HG03103 (cell line): ENCODE results near the gene DCAF10.
"Not testable (repeated sequence)": the region's sequence is repeated elsewhere in the genome, so short reads cannot be mapped to it uniquely, and the experiment has no call there.

Experiments
- ATAC-seq: cut with Tn5 transposase; IDR thresholded peaks from one replicate; pipeline ENCODE4 v1.9.1; 2021; ENCODE audit warnings: low read depth; ENCODE audit not compliant: unreplicated experiment

The DCAF10 gene

DNA sequence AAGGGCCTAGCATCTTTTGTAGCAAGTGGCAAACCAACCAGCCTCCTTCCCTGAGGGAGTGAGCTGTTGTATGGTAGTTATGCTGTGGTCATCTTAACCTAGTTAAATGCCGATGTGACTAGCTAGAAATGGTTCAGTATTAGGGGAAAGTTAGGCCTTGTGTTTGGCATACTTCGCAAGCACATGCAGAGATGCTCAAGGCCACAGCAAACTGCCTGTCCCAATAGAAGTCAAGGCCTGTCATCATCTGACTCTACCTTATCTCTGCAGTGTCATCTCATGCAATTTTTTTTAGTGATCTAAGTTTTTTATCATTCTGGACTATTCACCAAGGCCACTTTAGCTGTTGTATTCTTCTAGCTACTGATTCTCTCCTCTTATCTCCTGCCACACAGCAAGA is 10.5 kb upstream of the DCAF10 start:
- no peak for ATAC-seq

DNA sequence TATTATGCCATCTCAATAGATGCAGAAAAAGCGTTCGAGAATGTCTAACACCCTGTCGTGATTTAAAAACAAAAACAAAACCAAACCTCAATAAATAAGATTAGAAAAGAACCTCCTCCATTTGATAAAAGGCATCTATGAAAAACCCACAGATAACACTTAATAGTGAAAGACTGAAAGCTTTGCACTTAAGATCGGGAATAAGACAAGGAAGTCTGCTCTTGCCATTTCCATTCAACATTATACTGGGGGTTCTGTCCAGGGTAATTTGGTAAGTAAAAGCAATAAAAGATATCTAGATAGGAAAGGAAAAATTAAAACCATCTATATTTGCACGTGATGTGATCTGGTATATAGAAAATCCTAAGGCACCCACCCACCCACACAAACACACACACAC is 8.5 kb upstream of the DCAF10 start:
- no peak for ATAC-seq

DNA sequence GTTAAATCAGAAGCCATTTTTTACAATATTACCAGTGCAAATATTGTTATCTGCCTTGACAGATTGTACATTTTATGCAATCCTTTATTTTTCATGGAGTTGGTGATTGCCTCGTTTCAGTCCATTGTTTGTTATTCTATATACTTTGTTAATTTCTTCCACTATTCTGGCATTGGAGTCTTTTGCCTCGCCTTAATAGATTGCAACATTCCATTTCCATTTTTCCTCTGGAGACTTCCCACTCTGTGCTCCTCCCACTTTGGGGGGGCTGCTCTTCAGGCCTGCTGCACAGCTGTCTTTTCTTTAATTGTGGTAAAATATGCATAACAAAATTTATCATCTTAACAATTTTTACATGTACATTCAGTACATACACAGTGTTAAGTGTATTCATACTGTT is 4.4 kb upstream of the DCAF10 start:
- no peak for ATAC-seq

DNA sequence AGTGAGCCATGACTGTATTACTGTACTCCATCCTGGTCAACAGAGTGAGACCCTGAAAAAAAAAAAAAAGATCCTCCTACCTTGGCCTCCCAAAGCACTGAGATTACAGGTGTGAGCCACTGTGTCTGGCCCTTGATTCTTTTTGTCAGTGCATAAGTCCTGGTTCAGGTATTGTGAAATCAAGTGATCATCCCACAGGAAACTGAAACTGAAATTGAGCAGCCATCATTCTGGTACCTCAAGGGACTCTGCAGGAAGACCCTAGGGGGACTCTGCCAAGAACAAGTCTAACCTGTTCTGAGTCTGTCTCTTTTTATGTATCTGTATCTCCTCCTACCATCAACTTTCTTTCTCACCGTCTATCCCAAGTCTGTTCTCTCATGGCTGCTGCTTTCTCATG is 1.9 kb upstream of the DCAF10 start:
- no peak for ATAC-seq

DNA sequence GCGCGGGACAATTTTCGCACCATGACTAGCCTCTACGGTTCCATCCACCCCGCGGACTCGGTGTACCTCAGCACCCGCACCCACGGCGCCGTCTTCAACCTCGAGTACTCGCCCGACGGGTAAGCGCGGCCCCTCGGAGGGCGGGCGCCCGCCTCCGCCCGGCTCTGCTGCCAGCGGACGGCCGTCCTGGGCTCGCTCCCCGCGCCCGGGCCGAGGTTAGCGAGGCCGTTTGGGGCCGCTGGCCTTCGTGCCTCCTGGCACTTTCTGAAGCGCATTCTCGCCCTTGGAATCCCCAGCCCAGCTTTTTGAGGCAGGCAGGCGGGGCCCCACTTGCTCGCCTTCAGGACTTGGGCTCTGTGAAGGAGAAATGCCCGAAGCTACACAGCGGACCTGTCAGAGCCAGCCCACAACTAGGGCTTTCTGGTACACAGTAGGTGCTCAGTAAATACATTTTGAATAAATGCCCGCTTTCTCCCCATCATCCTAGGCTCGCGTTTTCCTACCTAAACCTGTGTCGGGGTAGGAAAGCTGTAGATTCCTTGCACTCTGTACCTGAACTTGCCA is 772 bp downstream of the DCAF10 start:
- ATAC-seq = peak; percentile 31

DNA sequence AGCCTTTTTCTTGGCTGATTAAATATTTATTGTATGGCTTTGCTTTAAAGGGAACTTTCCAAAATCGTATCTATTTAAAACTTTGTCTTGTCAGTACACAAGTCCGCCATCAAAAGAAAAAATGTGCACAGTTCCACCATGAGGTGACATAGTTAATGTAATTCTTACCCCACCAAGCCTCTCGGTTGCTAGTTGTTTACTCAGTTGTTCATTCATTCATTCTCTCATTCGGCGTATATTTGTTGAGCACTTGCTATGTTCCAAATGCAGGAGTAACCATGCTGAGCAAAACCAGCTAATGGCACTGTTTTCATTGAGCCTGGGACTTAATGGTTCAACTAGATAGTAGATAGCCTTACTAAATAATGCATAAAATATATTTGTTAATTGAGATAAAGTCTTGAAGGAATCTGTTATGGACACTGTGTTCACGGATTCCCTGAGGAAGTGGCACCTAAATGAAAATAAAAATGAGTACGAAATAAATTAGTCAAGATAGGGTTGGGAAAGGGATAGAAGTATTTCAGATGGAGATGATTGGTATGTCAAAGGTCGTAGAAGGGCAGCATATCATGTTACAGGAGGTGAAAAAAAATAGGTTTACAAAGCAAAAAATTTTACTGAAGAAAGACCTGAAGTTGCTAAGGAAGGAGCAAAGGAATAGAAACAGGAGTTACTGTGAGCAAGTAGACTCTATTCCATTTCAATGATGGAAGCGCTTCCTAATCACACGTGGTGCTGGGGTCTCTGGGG is 1.5 kb downstream of the DCAF10 start:
- no peak for ATAC-seq

DNA sequence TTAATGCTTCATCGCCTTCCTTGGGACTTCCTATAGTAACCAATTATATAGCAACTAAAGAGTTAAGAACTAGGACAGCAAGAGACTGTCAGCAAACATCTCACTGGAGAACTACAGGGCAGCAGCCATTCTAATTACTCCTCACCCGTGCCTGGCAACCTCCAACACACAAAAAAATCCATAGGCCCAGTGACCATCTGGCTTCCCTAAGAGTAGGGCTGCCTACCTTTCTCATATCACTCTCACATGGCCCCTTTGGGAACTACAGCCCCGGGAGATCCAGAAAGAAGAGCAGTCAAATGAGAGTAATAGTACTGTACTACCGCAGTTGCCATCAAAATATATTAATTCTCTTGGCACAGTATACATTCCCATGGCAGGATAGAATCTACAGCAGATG is 5.7 kb downstream of the DCAF10 start:
- ATAC-seq = no peak

DNA sequence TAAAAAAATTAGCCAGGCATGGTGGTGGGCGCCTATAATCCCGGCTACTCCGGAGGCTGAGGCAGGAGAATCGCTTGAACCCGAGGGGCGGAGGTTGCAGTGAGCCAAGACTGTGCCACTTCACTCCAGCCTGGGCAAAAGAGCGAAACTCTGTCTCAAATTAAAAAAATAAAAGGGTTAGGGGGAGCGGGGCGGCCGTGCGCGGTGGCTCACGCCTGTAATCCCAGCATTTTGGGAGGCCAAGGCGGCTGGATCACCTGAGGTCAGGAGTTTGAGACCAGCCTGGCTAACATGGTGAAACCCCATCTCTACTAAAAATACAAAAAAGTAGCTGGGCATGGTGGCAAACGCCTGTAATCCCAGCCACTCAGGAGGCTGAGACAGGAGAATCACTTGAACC is 9.1 kb downstream of the DCAF10 start:
- ATAC-seq = not testable (repeated sequence)

DNA sequence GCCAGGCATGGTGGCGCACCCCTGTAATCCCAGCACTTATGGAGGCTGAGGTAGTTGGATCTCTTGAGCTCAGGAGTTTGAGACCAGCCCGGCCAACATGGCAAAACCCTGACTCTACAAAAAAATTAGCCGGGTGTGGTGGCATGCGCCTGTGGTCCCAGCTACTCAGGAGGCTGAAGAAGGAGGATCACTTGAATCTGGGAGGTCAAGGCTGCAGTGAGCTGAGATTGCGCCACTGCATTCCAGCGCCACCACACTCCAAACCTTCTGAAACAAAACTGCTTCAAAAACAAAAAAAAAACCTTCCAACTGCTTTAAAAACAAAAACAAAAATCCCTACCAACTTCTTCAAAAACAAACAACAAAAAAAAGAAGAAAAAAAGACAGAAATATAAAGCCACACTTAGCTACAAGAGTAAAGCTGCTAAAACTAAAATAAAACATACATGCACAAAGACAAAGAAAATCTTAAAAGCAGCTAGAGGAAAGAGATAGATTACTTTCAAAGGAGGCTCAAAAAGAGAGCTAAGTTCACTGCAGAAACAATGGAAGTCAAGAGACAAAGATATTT is 11.4 kb downstream of the DCAF10 start:
- ATAC-seq = no peak

DNA sequence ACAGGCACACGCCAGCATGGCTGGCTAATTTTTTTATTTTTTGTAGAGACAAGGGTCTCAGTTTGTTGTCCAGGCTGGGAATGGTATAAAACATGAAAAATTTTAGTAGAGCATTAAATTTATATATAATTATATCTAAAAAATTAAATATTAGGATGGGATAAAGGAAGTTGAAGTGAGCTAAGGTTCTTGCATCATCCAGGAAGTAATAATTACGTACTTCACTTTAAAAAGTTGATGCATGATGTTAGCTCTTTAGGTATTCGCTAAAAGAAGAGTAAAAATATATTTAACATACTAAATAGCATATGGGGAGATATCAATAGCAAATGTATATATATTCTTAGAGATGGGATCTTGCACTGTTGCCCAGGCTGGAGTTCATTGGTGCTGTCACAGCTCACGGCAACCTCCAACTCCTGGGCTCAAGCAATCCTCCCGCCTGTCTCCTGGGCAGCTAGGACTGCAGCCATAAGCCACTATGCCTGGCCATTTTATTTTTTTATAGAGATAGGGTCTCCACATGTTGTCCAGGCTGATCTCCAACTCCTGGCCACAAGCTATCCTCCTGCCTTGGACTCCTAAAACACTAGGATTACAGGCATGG is 12.3 kb downstream of the DCAF10 start:
- ATAC-seq = no peak

DNA sequence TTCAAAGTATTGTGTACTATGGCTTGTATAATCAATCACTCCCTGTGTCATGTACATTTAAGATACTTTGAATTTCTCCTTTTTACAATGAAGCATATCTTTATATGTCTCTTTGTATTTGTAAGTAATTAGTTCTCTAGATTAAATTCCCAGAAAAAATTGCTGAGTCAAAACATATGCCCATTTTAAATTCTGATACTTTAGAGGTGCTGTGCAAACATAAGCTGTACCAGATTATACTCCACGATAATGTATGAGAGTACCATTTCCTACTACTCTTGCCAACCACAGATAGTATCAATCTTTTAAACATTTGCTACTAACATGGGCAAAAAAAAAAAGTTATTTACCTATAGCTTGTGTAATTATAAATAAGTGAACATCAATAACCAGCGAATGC is 18.3 kb downstream of the DCAF10 start:
- ATAC-seq = no peak

DNA sequence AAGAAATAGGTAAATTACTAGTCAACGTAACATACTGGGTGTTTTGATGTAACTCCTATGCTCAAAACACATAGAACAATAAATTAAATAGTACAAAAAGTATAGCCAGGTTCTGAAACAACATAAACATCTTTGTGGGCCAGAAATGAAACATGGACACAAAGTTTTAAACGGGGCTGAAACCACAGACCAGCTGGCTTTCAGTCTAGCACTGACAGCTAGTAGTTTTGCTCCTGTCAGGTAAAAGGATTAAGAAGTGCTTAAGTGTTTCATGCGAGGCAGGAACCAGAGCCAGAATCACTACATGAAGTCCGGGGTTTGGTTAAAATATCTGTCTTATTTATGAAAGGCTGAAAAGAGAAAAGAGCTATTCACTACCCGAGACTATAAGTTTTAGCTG is 19.5 kb downstream of the DCAF10 start:
- no peak for ATAC-seq

DNA sequence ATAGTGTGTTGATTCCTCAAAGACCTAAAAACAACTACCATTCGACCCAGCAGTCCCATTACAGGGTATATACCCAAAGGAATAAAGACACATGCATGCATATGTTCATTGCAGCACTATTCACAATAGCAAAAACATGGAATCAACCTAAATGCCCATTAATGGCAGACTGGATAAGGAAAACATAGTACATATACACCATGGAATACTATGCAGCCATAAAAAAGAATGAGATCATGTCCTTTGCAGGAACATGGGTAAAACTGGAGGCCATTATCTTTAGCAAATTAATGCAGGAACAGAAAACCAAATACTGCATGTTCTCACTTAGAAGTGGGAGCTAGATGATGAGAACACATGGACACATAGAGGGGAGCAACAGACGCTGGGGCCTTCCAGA is 24.6 kb downstream of the DCAF10 start:
- ATAC-seq = not testable (repeated sequence)

DNA sequence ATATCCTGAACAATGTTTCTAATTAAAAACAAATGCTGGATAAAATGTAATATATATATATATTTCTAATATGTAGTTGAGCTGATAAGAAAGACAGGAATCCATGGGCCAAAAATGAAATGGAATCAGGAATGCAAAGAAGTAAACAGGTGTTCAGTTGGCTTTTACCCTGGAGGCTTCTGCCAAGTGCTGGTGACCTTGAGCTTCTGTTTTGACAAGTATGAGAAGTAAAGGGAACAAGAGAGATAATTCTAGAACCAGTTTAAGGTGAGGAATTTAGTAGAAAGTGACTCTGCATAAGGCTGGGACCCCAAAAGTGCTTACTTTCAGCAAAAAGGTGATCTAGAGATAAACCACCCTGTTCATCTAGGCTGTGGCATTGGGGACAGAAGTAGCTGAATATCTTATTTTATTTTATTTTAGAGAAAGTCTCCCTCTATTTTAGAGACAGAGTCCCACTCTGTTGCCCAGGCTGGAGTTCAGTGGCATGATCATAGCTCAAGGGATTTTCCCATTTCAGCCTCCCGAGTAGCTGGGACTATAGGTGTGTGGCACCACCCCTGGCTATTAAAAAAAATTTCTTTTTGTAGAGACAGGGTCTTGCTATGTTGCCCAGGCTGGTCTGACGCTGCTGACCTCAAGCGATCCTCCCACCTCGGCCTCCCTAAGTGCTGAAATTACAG is 27.0 kb downstream of the DCAF10 start:
- no peak for ATAC-seq

DNA sequence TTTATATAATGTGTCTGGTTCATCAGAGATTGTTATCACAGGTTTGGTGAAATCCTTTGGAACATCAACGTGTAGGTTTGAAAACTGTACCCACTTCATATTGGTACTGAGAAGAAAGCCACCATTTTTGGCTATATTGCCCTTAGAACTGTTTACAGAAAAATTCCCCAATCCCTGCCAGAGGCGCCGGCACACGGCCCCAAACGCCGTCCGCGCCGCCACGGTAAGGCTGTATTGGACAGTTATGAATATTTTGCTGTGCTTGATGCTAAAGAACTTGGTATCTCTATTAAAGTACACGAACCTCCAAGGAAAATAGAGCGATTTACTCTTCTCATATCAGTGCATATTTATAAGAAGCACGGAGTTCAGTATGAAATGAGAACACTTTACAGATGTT is 35.2 kb downstream of the DCAF10 start:
- no peak for ATAC-seq

DNA sequence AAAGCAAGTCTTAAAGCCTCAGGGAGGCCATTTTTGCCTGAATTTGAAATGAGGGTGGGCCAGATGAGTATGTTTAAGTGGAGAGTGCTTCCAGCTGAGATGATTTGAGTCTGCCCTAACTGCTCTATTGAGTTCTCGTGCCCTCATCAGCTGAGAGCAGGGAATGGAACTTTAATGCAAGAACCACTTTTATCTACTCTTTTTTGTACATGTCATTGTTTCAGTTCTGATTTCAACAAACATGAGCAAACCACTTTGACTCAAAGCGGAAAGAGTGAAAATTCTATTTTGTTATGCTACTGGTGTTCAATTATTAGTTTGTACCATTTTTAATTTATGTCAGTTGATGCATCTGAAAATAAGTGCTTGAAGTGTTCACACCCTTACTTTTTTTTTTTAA is 35.8 kb downstream of the DCAF10 start:
- peak; percentile 83 for ATAC-seq

DNA sequence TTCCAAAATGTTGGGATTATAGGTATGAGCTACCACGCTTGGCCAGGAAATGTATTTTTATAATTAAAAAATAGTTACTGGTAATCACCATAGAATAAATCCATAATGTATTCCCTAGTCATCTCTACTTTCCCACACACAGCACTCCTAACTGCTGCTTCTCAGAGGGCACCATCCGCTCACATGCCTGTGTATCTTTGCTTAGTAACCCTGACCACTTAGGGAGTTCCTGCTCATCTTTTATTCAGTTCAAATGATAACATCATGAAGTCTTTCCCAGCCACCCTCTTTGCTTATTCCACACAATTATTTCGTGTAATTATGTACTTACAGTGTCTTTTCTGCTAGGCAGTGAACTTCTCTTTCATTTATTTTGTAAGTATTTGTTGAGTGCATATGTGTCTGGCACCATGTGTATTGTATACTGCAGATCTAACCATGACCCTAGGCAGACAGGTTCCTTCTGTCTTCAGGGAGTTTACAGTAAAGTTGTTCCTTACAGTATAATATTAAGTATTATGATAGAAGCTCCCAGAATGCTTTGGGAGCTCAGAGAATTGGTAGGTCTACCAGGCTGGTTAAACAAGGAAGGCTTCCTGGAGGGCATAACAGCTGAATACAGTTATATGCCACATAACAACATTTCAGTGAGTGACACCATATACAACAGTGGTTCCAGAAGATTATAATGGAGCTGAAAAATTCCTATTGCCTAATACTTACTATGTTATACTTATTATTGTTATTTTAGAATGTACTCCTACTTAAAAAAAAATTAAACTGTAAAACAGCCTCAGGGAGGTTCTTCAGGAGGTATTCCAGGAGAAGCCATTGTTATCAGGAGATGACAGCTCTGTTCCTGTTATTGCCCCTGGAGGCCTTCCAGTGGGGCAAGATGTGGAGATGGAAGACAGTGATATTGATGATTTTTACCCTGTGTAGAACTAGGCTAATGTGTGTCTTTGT is 39.2 kb downstream of the DCAF10 start:
- no peak for ATAC-seq

DNA sequence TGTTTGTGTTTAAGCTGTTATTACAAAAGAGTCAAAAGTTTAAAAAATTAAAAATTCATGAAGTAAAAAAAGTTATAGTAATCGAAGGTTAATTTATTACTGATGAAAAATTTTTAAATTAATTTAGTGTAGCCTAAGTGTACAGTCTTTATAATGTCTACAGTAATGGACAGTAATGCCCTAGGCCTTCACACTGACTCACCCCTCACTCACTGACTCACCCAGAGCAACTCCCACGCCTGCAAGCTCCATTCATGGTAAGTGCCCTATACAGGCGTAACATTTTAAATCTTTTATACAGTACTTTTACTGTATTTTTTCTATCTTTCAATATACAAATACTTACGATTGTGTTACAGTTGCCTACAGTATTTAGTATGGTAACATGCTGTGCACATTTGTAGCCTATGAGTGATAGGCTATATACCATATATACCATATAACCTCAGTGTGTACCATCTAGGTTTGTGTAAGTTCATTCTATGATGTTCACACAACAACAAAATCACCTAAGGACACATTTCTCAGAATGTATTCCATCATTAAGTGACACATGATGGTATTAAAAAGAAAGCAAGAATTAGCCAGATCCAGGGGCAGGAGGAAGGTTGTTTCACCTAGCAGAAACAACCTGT is 40.1 kb downstream of the DCAF10 start:
- no peak for ATAC-seq

DNA sequence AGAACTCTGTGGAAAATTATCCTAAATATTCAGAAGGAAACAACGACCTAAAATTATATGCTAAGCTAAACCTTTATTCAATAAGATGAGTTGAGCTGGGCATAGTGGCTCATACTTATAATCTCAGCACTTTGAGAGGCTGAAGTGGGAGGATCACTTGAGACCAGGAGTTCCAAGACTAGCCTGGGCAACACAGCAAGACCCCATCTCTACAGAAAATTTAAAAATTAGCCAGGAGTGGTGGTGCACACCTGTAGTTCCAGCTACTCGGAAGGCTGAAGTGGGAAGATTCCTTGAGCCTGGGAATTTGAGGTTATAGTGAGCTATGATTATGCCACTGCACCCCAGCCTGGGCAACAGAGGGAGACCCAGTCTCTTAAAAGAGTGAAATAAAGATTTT is 51.6 kb downstream of the DCAF10 start:
- no peak for ATAC-seq

DNA sequence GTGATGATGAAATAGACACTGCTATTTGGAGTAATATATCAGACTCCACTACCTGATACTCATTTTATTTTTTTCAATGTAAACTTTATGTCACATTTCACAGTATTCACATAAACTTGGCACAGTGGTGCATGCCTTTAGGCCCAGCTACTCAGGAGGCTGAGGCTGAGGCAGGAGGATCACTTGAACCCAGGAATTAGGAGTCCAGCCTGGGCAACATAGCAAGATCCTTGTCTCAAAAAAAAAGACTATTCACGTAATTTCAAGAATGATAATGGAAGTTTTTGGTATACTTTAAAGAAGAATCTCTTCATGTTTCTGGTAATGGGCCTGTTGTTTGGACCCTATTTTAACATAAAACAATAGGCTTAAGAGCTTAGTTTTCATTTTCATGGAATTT is 56.0 kb downstream of the DCAF10 start:
- no peak for ATAC-seq
